Parathyroid adenoma (tissue), 2 donors: ENCODE data around the gene MCOLN2.

Experiments used
- H2AFZ ChIP-seq: fragments of 300-600 bp; sonication (generic); one replicate; pipeline ENCODE4 v1.7.0; 2017; ENCODE audit warnings: antibody characterized with exemption, mild to moderate bottlenecking
- H3K27ac ChIP-seq: fragments of 300-600 bp; sonication (generic); one replicate; pipeline ENCODE4 v1.7.0; 2017
- H3K27me3 ChIP-seq: fragments of 300-600 bp; sonication (generic); one replicate; pipeline ENCODE4 v1.7.0; 2017; ENCODE audit warnings: low read length; ENCODE audit not compliant: control insufficient read depth, insufficient read depth
- H3K36me3 ChIP-seq: fragments of 300-600 bp; sonication (generic); one replicate; pipeline ENCODE4 v1.7.0; 2017; ENCODE audit warnings: low read length; ENCODE audit not compliant: control insufficient read depth, insufficient read depth
- H3K4me1 ChIP-seq: fragments of 300-600 bp; sonication (generic); one replicate; pipeline ENCODE4 v1.7.0; 2017; ENCODE audit warnings: control low read depth
- H3K4me2 ChIP-seq: fragments of 300-600 bp; sonication (generic); one replicate; pipeline ENCODE4 v1.7.0; 2017; ENCODE audit warnings: low read length
- H3K4me3 ChIP-seq: fragments of 300-600 bp; sonication (generic); one replicate; pipeline ENCODE4 v1.7.0; 2017; ENCODE audit warnings: low read depth, low read length
- H3K79me2 ChIP-seq: fragments of 300-600 bp; sonication (generic); one replicate; pipeline ENCODE4 v1.7.0; 2017; ENCODE audit warnings: control low read depth
- H3K9ac ChIP-seq: fragments of 300-600 bp; sonication (generic); one replicate; pipeline ENCODE4 v1.7.0; 2017; ENCODE audit warnings: mild to moderate bottlenecking
- H3K9me3 ChIP-seq: fragments of 300-600 bp; sonication (generic); one replicate; pipeline ENCODE4 v1.7.0; 2017; ENCODE audit warnings: low read length; ENCODE audit not compliant: control insufficient read depth
- TF ChIP-seq, protein P1 (sequence below): fragments of 300-600 bp; sonication (generic); IDR thresholded peaks from one replicate; pipeline ENCODE4 v1.7.0; 2017; ENCODE audit warnings: antibody characterized with exemption, mild to moderate bottlenecking
- donor health status: primary hyperparathyroidism.

MCOLN2 gene

DNA sequence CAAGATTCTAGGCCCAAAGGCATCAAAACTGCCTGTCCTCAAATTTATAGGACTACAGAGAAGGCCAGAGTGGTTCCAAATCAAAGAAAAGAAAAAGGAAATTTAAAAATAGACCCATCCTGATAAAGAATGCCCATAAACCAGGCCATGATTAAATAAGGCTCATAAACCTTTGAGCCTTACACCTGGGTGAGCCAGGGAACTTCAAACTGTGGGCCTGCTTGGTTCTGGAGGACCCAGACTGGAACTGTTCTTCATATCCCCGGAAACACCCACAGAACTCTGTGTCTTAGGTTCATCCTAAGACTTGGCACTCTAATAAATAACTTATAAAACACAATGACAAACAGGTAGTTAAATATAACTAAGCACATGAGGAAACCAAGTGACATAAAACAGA, 28.8 kb downstream of the MCOLN2 start:
- H3K27ac ChIP-seq, result no peak overlapping the region

DNA sequence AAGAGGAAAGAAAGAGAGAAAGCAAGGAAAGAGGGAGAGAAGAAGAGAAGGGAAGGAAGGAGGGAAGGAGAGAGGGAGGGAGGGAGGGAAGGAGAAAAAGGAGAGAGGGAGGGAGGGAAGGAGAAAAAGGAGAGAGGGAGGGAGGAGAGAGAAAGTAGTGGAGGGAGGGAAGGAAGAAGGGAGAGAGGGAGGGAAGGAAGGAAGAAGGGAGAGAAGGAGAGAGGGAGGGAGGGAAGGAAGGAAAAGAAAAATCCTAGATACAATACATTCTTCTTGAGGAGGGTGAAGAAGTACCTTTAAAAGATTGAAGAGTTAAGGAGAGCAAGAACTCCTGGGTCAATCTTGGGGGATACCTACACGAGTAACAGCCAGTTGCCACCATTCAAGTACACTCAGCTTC, 29.2 kb downstream of the MCOLN2 start:
- no peak overlapping the region for H3K4me3 ChIP-seq
- H2AFZ ChIP-seq, result no peak overlapping the region
- H3K27ac ChIP-seq, result no peak overlapping the region
- H3K9ac ChIP-seq, result no peak overlapping the region
- H3K9me3 ChIP-seq, result no peaks in the 10 kb centered on the region
- no peak overlapping the region for H3K4me2 ChIP-seq
- no peaks in the 10 kb centered on the region for H3K4me1 ChIP-seq
- TF ChIP-seq, protein P1, sequence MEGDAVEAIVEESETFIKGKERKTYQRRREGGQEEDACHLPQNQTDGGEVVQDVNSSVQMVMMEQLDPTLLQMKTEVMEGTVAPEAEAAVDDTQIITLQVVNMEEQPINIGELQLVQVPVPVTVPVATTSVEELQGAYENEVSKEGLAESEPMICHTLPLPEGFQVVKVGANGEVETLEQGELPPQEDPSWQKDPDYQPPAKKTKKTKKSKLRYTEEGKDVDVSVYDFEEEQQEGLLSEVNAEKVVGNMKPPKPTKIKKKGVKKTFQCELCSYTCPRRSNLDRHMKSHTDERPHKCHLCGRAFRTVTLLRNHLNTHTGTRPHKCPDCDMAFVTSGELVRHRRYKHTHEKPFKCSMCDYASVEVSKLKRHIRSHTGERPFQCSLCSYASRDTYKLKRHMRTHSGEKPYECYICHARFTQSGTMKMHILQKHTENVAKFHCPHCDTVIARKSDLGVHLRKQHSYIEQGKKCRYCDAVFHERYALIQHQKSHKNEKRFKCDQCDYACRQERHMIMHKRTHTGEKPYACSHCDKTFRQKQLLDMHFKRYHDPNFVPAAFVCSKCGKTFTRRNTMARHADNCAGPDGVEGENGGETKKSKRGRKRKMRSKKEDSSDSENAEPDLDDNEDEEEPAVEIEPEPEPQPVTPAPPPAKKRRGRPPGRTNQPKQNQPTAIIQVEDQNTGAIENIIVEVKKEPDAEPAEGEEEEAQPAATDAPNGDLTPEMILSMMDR, result no peak
- H3K79me2 ChIP-seq, result no peaks in the 10 kb centered on the region
- H3K27me3 ChIP-seq, result no peaks in the 10 kb centered on the region
- no peaks in the 10 kb centered on the region for H3K36me3 ChIP-seq

More for the DNA sequence above, 28.8 kb downstream of the MCOLN2 start:
- Histone ChIP-seq H3K27me3 (no peaks in the 10 kb centered on the region), H3K9ac (no peak overlapping the region), H3K79me2 (no peaks in the 10 kb centered on the region), H3K4me2 (no peak overlapping the region), H3K4me3 (no peak overlapping the region), H3K4me1 (no peaks in the 10 kb centered on the region), H3K36me3 (no peaks in the 10 kb centered on the region), H2AFZ (no peak overlapping the region), H3K9me3 (no peaks in the 10 kb centered on the region)
- TF ChIP-seq, protein P1, result no peak

DNA sequence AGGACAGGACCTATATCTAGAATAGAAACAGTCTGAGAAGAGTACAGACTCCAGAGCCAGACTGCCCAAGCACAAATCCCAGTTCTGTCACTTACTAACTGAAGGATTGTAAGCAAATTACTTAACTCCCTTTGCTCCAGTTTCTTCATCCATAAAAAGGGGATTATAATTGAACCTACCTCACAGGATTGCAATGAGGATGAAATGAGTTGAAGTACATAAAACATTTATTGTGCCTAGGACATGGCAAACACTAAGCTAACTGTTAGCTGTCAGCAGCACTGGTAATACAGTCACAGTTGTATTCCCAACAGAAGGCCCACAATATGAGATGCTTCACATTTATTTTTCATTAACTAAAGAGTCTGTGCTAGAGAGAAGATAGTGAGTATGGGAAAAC, 33.9 kb downstream of the MCOLN2 start:
- no peaks in the 10 kb centered on the region for H3K27me3 ChIP-seq
- peaks cover 3% of the 10 kb centered on the region for H3K4me1 ChIP-seq
- no peaks in the 10 kb centered on the region for H3K36me3 ChIP-seq
- H3K79me2 ChIP-seq, result no peaks in the 10 kb centered on the region
- no peak overlapping the region for H3K4me3 ChIP-seq
- H3K4me2 ChIP-seq, result no peak overlapping the region
- no peaks in the 10 kb centered on the region for H3K9me3 ChIP-seq
- TF ChIP-seq, protein P1, result no peak
- no peak overlapping the region for H3K9ac ChIP-seq
- H3K27ac ChIP-seq, result no peak overlapping the region
- no peak overlapping the region for H2AFZ ChIP-seq

DNA sequence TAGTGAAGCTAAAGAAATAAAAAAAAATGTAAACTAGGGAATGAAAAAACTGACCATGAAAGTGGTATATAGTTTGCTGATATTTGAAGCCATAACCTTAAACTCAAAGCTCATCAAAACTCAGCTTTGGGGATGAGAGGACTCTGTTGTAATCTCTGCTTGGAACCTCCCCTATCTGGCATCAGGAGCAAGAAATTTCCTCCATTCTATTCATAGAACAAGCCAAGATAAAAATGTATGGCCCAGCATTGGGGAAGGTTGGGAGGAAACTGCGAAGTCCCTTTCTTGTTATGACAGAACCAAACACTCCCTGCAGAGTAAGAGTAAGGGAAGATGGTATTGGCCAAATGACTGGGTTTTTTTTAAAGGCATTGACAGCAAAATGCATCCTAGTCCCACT, 35.6 kb downstream of the MCOLN2 start:
- Histone ChIP-seq H3K36me3 (no peaks in the 10 kb centered on the region), H3K4me2 (no peak overlapping the region), H3K4me3 (no peak overlapping the region), H3K9ac (no peak overlapping the region), H3K79me2 (no peaks in the 10 kb centered on the region), H3K4me1 (peaks cover 3% of the 10 kb centered on the region), H3K27me3 (no peaks in the 10 kb centered on the region), H3K9me3 (no peaks in the 10 kb centered on the region), H3K27ac (peak overlapping the region; percentile 42), H2AFZ (no peak overlapping the region)
- TF ChIP-seq, protein P1, result no peak

DNA sequence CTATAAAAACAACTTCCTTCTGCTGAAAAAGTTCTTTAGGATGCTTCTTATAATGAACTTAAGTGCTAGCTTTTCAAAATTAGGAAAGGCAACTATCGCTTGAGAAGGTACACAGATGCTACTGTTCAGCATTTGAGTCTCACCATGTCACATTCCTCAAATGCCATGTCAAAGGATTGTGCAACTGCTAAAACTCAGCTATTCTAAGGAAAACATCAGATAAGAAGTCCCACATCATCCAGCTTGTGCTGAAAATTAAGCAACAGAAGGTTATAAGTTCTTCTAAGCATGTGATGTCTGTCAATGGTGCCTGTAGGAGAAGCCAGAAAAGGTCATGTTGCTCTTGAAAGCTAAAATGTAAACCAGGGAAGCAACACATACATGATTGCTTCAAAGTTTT, 36.5 kb downstream of the MCOLN2 start:
- Histone ChIP-seq H3K4me1 (peaks cover 3% of the 10 kb centered on the region), H3K79me2 (no peaks in the 10 kb centered on the region), H2AFZ (no peak overlapping the region), H3K27me3 (no peaks in the 10 kb centered on the region), H3K4me3 (peak overlapping the region; percentile 31), H3K36me3 (no peaks in the 10 kb centered on the region), H3K4me2 (peak overlapping the region; percentile 42), H3K27ac (peak overlapping the region; percentile 42), H3K9me3 (no peaks in the 10 kb centered on the region), H3K9ac (no peak overlapping the region)
- TF ChIP-seq, protein P1, result no peak
